Uterus (tissue), 2 donors: Measurements from ENCODE around the gene SLC43A3.

Source experiments
- POLR2A ChIP-seq, 2 donors: fragments of 450-650 bp; IDR thresholded peaks; one replicate each; pipeline ENCODE4 v1.6.1; 2016; ENCODE audit warnings: antibody characterized with exemption in 2 of 2, mild to moderate bottlenecking in 1 of 2, moderate library complexity in 1 of 2
- TF ChIP-seq, protein P1 (sequence below), 4 experiments: fragments of 200-600 bp in 2 of 4; fragments of 450-650 bp in 2 of 4; sonication (generic) in 2 of 4; IDR thresholded peaks; one replicate each; pipeline ENCODE4 v1.5.1; 2016 to 2019; ENCODE audit warnings: antibody characterized with exemption in 4 of 4, mild to moderate bottlenecking in 2 of 4, moderate library complexity in 1 of 4

DNA sequence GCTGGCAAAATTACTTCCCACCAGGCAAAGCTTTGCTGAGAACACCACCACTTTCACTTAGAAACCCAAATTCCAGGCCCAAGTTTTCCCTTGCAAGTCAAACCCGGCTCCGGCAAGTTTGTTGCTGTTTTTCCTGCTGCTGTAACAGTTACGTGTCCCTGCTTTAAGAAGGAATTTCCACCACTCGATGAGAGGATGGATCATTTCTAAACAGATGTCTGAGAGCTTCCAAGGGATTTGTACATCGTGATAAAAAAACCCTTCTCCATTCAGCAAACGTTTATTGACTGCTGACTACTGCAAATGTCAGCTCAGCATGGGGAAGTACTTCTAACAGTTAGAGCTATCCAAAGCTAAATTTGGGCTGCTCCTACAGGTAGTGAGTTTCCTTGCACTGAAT lies 69.1 kb downstream of the SLC43A3 start:
- TF ChIP-seq, protein P1, sequence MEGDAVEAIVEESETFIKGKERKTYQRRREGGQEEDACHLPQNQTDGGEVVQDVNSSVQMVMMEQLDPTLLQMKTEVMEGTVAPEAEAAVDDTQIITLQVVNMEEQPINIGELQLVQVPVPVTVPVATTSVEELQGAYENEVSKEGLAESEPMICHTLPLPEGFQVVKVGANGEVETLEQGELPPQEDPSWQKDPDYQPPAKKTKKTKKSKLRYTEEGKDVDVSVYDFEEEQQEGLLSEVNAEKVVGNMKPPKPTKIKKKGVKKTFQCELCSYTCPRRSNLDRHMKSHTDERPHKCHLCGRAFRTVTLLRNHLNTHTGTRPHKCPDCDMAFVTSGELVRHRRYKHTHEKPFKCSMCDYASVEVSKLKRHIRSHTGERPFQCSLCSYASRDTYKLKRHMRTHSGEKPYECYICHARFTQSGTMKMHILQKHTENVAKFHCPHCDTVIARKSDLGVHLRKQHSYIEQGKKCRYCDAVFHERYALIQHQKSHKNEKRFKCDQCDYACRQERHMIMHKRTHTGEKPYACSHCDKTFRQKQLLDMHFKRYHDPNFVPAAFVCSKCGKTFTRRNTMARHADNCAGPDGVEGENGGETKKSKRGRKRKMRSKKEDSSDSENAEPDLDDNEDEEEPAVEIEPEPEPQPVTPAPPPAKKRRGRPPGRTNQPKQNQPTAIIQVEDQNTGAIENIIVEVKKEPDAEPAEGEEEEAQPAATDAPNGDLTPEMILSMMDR (IDR thresholded peaks at IDR 0.05), result no peak
- no peak for TF ChIP-seq POLR2A (IDR thresholded peaks at IDR 0.05)
